ENCODE measurements around the gene LIMK1. TPM values are rescaled to one million over a fixed set of nuclear protein-coding genes. Genes with fewer than 3 reads are reported as not detected.

Gene LIMK1
- total and polyA plus RNA-seq, 11 donors: 6.3 to 23.2 (median 10.8) TPM

DNA sequence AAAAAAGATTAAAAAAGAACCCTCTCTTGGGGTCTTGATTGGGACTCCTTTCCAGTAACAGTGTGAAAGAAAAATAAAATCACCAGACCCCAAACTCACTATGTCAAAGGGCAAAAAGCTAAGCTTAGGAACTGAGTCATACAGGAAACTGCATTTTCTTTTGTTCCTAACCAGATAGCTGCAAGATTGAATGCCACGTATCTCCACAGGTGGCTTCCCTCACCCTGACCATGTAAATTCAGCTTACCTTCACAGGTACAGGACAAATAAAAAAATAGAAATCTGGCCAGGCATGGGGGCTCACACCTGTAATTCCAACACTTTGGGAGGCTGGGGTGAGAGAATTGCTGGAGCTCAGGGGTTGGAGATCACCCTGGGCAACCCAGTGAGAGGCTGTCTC, 58.1 kb downstream of the LIMK1 start:
- Histone ChIP-seq H3K36me3 (no peaks in the 10 kb centered on the region), H3K27ac (no peak overlapping the region), H3K4me1 (peaks cover 0 to 6% (median 0%) of the 10 kb centered on the region in 12 donors), H3K27me3 (no peaks in the 10 kb centered on the region), H3K4me3 (no peak overlapping the region), H3K9me3 (no peaks in the 10 kb centered on the region)
- WGBS, 4 donors: 47 to 79% (median 55%) methylated on average over 1 of the region's 1 CpG
- DNase-seq (no peak), ATAC-seq (no peak)
- no peak for TF ChIP-seq POLR2A (IDR thresholded peaks at IDR 0.05)
- intact Hi-C loops (cut with DNase I): no loop called here

DNA sequence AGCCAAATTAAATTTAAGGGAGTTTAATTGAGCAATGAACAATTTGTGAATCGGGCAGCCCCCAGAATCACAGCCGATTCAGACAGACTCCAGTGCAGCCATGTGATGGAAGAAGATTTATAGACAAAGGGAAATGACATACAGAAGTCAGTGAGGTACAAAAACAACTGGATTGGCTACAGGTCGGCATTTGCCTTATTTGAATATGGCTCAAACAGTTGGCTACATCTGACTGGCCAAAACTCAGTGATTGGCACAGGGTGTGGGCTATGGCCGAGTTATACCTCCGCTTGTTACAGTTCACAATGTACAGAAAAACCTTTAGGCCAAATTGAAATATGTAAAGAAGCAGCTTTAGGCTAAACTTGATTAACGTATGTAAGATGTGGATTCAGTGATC, 59.8 kb downstream of the LIMK1 start:
- ATAC-seq (no peak), DNase-seq (no peak)
- H3K27ac ChIP-seq: no peak overlapping the region
- H3K36me3 ChIP-seq: no peaks in the 10 kb centered on the region
- H3K27me3 ChIP-seq: no peaks in the 10 kb centered on the region
- peaks cover 0 to 6% (median 0%) of the 10 kb centered on the region in 12 donors for H3K4me1 ChIP-seq
- TF ChIP-seq CTCF (IDR thresholded peaks at IDR 0.05): no peak
- no peak for TF ChIP-seq POLR2A (IDR thresholded peaks at IDR 0.05)
- intact Hi-C loops (cut with DNase I): no loop called here
- no peaks in the 10 kb centered on the region for H3K9me3 ChIP-seq
- H3K4me3 ChIP-seq: no peak overlapping the region
- 69 to 83% (median 80%) methylated on average over 6 of the region's 6 CpGs for WGBS, 4 donors

DNA sequence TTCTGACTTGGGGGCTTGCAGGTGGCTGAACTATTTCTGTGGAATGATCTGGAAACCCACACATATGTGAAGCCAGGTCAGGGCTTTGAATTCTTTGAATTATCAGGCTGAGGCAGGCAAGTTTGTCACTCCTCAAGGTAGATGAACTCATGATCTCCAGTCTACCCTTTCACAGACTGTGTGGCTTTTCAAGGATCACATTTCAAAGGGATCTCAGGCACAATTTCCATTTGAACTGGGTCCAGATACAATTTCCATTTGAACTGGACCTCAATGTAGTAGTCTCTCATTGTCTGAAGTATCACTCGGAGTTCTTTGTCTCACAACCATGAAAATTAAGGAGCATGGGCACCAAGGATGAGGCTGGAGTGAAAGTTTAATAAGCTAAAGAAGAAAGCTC, 64.9 kb downstream of the LIMK1 start:
- WGBS, 4 donors: 88 to 100% (median 96%) methylated on average over 1 of the region's 1 CpG
- TF ChIP-seq POLR2A (IDR thresholded peaks at IDR 0.05): no peak
- TF ChIP-seq CTCF (IDR thresholded peaks at IDR 0.05): no peak
- intact Hi-C loops (cut with DNase I): no loop called here
- Histone ChIP-seq H3K4me3 (no peak overlapping the region), H3K27ac (no peak overlapping the region), H3K27me3 (no peaks in the 10 kb centered on the region), H3K36me3 (no peaks in the 10 kb centered on the region), H3K4me1 (no peaks in the 10 kb centered on the region), H3K9me3 (no peaks in the 10 kb centered on the region)
- ATAC-seq: no peak
- DNase-seq: no peak

DNA sequence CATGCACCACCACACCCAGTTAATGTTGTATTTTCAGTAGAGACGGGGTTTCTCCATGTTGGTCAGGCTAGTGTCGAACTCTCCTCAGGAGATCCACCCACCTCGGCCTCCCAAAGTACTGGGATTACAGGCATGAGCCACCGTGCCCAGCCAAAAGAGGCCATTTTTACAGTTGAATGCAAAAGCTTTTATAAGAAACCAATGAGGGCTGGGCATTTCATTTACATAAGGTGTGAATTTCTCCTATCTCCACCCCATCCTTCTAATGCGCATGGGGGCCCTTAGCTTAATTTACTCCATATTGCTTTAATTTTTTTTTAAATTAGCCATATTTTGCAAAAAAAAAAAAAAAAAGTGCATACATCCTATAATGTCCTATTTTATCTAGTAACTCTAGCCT, 65.5 kb downstream of the LIMK1 start:
- H3K9me3 ChIP-seq: no peaks in the 10 kb centered on the region
- H3K27ac ChIP-seq: no peak overlapping the region
- intact Hi-C loops (cut with DNase I): no loop called here
- no peak overlapping the region for H3K4me3 ChIP-seq
- no peaks in the 10 kb centered on the region for H3K4me1 ChIP-seq
- TF ChIP-seq POLR2A (IDR thresholded peaks at IDR 0.05) (no peak), CTCF (IDR thresholded peaks at IDR 0.05) (no peak)
- ATAC-seq (no peak), DNase-seq (no peak)
- no peaks in the 10 kb centered on the region for H3K27me3 ChIP-seq
- H3K36me3 ChIP-seq: no peaks in the 10 kb centered on the region
- 94 to 98% (median 97%) methylated on average over 5 of the region's 5 CpGs for WGBS, 4 donors

DNA sequence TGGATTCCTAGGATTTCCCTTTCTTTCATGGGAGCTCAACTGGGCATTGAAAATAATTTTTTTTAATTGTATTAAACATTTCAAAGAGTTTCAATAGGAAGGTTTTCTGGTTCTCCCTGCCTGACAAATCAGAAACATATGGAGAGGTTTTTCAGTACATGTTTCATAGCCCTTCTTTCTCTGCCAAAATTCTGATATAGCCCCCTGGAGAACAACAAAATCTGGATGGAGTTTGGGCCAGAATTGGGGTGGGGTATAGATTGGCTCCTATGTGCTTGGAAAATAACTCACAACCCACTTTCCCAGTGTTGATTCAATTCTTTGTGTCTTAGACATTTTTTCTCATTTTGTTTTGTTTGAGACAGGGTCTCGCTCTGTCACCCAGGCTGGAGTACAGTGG, 66.0 kb downstream of the LIMK1 start:
- no peak for DNase-seq
- Histone ChIP-seq H3K9me3 (no peaks in the 10 kb centered on the region), H3K27ac (no peak overlapping the region), H3K27me3 (no peaks in the 10 kb centered on the region), H3K36me3 (no peaks in the 10 kb centered on the region), H3K4me1 (no peaks in the 10 kb centered on the region), H3K4me3 (no peak overlapping the region)
- ATAC-seq: no peak
- TF ChIP-seq CTCF (IDR thresholded peaks at IDR 0.05): no peak
- no peak for TF ChIP-seq POLR2A (IDR thresholded peaks at IDR 0.05)
- WGBS, 4 donors: 89 to 100% (median 96%) methylated on average over 1 of the region's 1 CpG
- intact Hi-C loops (cut with DNase I): no loop called here
